Activated T-helper 2 cell treated with anti-CD3 and anti-CD28 coated beads, Interferon-gamma antibody, Interleukin-2, Interleukin-4, amounts not matched to agents 10 μg/mL and 5 μg/mL and 100 μg/mL, durations not matched to agents 14 hours and 24 hours and 36 hours (primary cell): Measurements from ENCODE around the gene AGR2. TPM values are rescaled to one million over a fixed set of nuclear protein-coding genes. Genes with fewer than 3 reads are reported as not detected.

Experiments
- DNase-seq: peaks from one replicate; pipeline ENCODE4 v3.0.0; 2021; ENCODE audit warnings: low spot score
- H3K27ac Mint-ChIP-seq: one replicate; pipeline ENCODE4 v1.8.0; 2021; ENCODE audit warnings: mixed read lengths
- H3K27me3 Mint-ChIP-seq: one replicate; pipeline ENCODE4 v1.8.0; 2021; ENCODE audit warnings: low read depth, mixed read lengths
- H3K36me3 Mint-ChIP-seq: one replicate; pipeline ENCODE4 v1.8.0; 2021; ENCODE audit warnings: low read depth, mixed read lengths
- H3K4me1 Mint-ChIP-seq: one replicate; pipeline ENCODE4 v1.8.0; 2021; ENCODE audit warnings: low read depth, mixed read lengths
- H3K4me3 Mint-ChIP-seq: one replicate; pipeline ENCODE4 v1.8.0; 2021; ENCODE audit warnings: low read depth, mild to moderate bottlenecking, moderate library complexity, mixed read lengths
- H3K9me3 Mint-ChIP-seq: one replicate; pipeline ENCODE4 v1.8.0; 2021; ENCODE audit warnings: mixed read lengths
- intact Hi-C: fragments of 100-400 bp; cut with micrococcal nuclease; formaldehyde crosslinking; loops from one replicate; pipeline ENCODE4 v1.15.1; 2023
- total RNA-seq: library from RNA; stranded (reverse); gene quantifications from 2 replicates; pipeline ENCODE4 v1.2.3, GENCODE V29; 2022

The AGR2 gene
- total RNA-seq, 1 donor from 2014 or later = not detected

GRCh38 chr7:16838386-16838785 is 33.6 kb upstream of the AGR2 start:
- Mint-ChIP-seq H3K4me1 (no peaks in the 10 kb centered on the region), H3K27ac (no peak overlapping the region)

GRCh38 chr7:16836481-16836880 is 31.7 kb upstream of the AGR2 start:
- no peak overlapping the region for H3K4me3 Mint-ChIP-seq
- no peak for DNase-seq
- no peaks in the 10 kb centered on the region for H3K4me1 Mint-ChIP-seq
- no peaks in the 10 kb centered on the region for H3K36me3 Mint-ChIP-seq
- peaks cover 6% of the 10 kb centered on the region for H3K27me3 Mint-ChIP-seq
- intact Hi-C loops = no loop called here
- H3K9me3 Mint-ChIP-seq = no peaks in the 10 kb centered on the region
- H3K27ac Mint-ChIP-seq = no peak overlapping the region

More at GRCh38 chr7:16838386-16838785, 33.6 kb upstream of the AGR2 start:
- H3K27me3 Mint-ChIP-seq = peaks cover 8% of the 10 kb centered on the region
- H3K4me3 Mint-ChIP-seq = no peak overlapping the region
- no peak for DNase-seq
- H3K9me3 Mint-ChIP-seq = no peaks in the 10 kb centered on the region
- intact Hi-C loops = no loop called here
- H3K36me3 Mint-ChIP-seq = no peaks in the 10 kb centered on the region

DNA sequence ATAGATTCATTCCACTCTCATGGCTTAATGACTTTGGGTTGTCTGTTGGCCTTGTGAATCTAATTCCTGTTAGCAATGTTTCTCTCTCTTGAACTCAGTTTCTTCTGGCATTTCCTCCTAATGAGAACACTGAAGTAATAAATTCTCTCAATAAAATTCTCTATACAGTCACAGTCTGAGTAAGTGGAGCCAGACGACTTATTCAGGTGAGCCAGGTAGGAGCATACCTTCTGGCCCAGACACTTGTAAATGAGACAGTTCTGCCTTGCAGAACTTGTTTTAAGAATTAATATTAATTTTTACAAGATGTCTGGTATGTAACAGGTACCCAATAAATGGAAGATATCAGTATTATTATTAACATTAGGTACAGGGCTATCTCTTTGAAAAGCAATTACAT is 28.6 kb upstream of the AGR2 start:
- Mint-ChIP-seq H3K4me3 (no peak overlapping the region), H3K27ac (no peak overlapping the region)
- intact Hi-C loops = no loop called here

GRCh38 chr7:16826060-16826459 is 21.3 kb upstream of the AGR2 start:
- H3K4me1 Mint-ChIP-seq = no peaks in the 10 kb centered on the region
- peaks cover 11% of the 10 kb centered on the region for H3K27me3 Mint-ChIP-seq
- H3K4me3 Mint-ChIP-seq = no peak overlapping the region
- H3K9me3 Mint-ChIP-seq = no peaks in the 10 kb centered on the region
- no peak for DNase-seq
- H3K36me3 Mint-ChIP-seq = no peaks in the 10 kb centered on the region
- H3K27ac Mint-ChIP-seq = no peak overlapping the region
- intact Hi-C loops = no loop called here

More for the DNA sequence above, 28.6 kb upstream of the AGR2 start:
- no peaks in the 10 kb centered on the region for H3K9me3 Mint-ChIP-seq
- H3K36me3 Mint-ChIP-seq = no peaks in the 10 kb centered on the region
- H3K27me3 Mint-ChIP-seq = peaks cover 11% of the 10 kb centered on the region
- H3K4me1 Mint-ChIP-seq = no peaks in the 10 kb centered on the region
- no peak for DNase-seq

DNA sequence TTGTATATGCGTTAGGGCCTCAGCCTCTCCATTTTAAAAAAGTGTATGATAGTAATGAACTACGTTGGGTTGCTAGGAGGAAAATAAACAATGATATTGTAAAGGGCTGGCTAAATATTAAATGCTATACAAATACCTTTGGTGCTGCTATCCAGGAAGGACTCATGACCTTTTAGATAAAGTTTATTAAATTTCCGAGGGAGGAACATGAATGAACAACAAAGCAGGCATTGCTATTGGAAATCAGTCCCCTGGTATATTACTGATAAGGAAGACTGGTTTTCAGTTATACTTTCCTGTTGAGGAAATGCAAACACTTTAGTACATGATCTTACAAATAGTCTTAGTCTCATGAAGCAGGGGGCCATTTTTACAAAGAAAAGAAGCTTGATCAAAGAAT is 17.2 kb upstream of the AGR2 start:
- intact Hi-C loops = no loop called here
- Mint-ChIP-seq H3K9me3 (no peaks in the 10 kb centered on the region), H3K36me3 (no peaks in the 10 kb centered on the region), H3K4me3 (no peak overlapping the region), H3K4me1 (no peaks in the 10 kb centered on the region), H3K27ac (no peak overlapping the region), H3K27me3 (peaks cover 6% of the 10 kb centered on the region)
- no peak for DNase-seq

GRCh38 chr7:16818732-16819131 is 13.9 kb upstream of the AGR2 start:
- Mint-ChIP-seq H3K36me3 (no peaks in the 10 kb centered on the region), H3K4me1 (no peaks in the 10 kb centered on the region), H3K27me3 (peaks cover 7% of the 10 kb centered on the region), H3K27ac (no peak overlapping the region), H3K4me3 (no peak overlapping the region), H3K9me3 (no peaks in the 10 kb centered on the region)
- no peak for DNase-seq
- intact Hi-C loops = no loop called here

DNA sequence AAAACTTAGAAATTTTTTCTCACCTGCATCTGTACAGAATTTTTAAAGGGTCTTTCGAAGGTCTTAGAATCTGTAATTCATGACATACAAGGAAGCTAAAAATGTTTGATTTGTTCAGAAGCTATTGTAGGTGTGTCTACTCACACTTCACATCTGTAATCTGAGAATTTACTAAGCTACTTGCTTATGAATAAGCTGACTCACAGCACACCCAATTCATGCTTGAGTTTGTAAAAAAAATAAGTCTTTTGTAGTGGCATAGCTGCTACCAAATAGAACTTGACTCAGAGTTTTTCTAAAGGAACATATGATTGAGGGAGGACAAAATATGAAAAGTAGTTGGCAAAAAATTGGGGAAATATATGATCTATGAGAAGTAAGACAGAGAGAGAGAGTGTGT is 12.7 kb upstream of the AGR2 start:
- Mint-ChIP-seq H3K27ac (no peak overlapping the region), H3K4me1 (no peaks in the 10 kb centered on the region), H3K36me3 (no peaks in the 10 kb centered on the region), H3K27me3 (peaks cover 7% of the 10 kb centered on the region), H3K4me3 (no peak overlapping the region), H3K9me3 (no peaks in the 10 kb centered on the region)
- DNase-seq = no peak
- intact Hi-C loops = no loop called here

GRCh38 chr7:16816824-16817223 is 12.0 kb upstream of the AGR2 start:
- Mint-ChIP-seq H3K4me1 (no peaks in the 10 kb centered on the region), H3K27me3 (peaks cover 7% of the 10 kb centered on the region), H3K9me3 (no peaks in the 10 kb centered on the region), H3K27ac (no peak overlapping the region), H3K4me3 (no peak overlapping the region), H3K36me3 (no peaks in the 10 kb centered on the region)
- intact Hi-C loops = no loop called here
- DNase-seq = no peak

- DNase-seq = no peak
- peaks cover 12% of the 10 kb centered on the region for H3K27me3 Mint-ChIP-seq
- intact Hi-C loops = no loop called here
- no peaks in the 10 kb centered on the region for H3K36me3 Mint-ChIP-seq
- H3K4me3 Mint-ChIP-seq = no peak overlapping the region
- H3K9me3 Mint-ChIP-seq = no peaks in the 10 kb centered on the region
- no peaks in the 10 kb centered on the region for H3K4me1 Mint-ChIP-seq
- no peak overlapping the region for H3K27ac Mint-ChIP-seq
Measured at GRCh38 chr7:16815001-16815400, 10.2 kb upstream of the AGR2 start.

DNA sequence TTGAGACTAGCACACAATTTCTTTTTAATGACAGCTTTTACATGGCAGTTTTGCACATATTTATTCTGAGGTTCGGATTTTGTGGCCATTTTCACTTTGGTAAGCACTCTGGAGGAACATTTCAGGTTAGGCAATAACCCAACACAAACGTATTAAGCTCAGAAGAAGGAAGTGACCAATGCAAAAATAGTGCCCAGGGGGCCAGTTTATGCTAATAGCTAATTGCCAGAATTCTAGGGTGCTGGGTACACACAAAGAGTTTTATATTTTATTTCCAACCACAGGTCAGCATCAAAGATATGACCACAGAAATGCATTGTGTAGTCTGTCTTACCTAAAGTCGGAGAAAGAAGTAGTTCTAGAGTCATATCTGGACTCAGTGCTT is 8.4 kb upstream of the AGR2 start:
- Mint-ChIP-seq H3K4me1 (no peaks in the 10 kb centered on the region), H3K27me3 (peaks cover 16% of the 10 kb centered on the region), H3K9me3 (no peaks in the 10 kb centered on the region), H3K36me3 (no peaks in the 10 kb centered on the region), H3K27ac (no peak overlapping the region), H3K4me3 (no peak overlapping the region)
- DNase-seq = no peak
- intact Hi-C loops = no loop called here

DNA sequence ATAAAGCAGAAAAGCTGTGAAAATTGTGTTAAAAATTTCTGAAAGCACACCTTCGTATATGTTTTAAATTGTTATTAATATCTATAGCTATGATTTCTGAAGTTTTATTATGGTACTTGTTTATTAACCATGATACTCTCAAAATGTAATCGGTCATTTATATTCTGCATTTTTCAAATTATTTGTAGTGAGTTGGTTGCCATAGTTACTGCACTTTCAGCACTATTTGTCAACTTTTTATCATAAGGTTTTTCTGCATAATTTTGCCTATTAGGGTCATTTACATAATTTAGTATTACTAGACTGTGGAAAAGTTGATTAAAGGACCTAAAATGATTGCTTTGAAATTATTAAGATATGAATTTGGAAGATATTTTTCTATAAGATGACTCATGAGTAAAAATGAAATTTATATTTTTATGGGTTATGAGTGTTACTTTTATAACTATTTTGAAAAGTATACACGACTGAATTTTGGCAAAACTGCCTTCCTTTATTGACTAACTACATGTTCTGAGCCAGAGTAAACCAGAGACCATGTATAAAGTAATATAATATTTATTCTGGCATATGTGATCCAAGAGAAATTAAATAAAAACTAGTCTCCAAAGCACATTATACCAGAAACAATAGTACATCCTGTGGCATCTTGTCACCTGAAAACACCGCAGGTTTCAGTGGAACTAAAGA is 7.9 kb upstream of the AGR2 start:
- Mint-ChIP-seq H3K36me3 (no peaks in the 10 kb centered on the region), H3K4me3 (no peak overlapping the region), H3K27ac (no peak overlapping the region), H3K4me1 (no peaks in the 10 kb centered on the region), H3K27me3 (peaks cover 20% of the 10 kb centered on the region), H3K9me3 (no peaks in the 10 kb centered on the region)
- intact Hi-C loops = no loop called here
- no peak for DNase-seq

DNA sequence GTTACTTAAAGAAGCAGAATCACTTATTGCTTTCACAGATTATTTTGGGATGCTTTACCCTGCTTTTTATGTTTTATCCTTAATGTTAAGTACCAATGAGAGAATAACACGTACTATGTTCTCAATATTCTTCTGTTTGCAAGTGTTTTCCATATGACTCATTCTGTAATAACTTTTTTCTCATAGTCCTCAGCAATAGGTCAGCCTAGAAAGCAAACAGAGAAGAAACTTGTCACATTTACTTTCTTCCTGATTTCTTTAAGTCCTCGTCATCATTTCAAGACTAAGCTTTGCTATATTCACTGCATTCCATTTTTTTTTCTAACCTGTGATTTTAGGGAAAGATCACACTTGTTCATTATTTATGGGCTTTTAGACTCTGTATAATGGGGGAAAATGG is 6.8 kb upstream of the AGR2 start:
- Mint-ChIP-seq H3K27me3 (peaks cover 14% of the 10 kb centered on the region), H3K9me3 (no peaks in the 10 kb centered on the region), H3K36me3 (no peaks in the 10 kb centered on the region), H3K4me3 (no peak overlapping the region), H3K4me1 (no peaks in the 10 kb centered on the region), H3K27ac (no peak overlapping the region)
- intact Hi-C loops = no loop called here
- no peak for DNase-seq

GRCh38 chr7:16810573-16810972 is 5.8 kb upstream of the AGR2 start:
- no peaks in the 10 kb centered on the region for H3K36me3 Mint-ChIP-seq
- peaks cover 12% of the 10 kb centered on the region for H3K27me3 Mint-ChIP-seq
- no peaks in the 10 kb centered on the region for H3K4me1 Mint-ChIP-seq

GRCh38 chr7:16810112-16810511 is 5.3 kb upstream of the AGR2 start:
- H3K36me3 Mint-ChIP-seq = no peaks in the 10 kb centered on the region
- intact Hi-C loops = no loop called here
- H3K27me3 Mint-ChIP-seq = peaks cover 12% of the 10 kb centered on the region
- DNase-seq = no peak
- H3K9me3 Mint-ChIP-seq = no peaks in the 10 kb centered on the region
- H3K4me1 Mint-ChIP-seq = no peaks in the 10 kb centered on the region
- no peak overlapping the region for H3K4me3 Mint-ChIP-seq
- H3K27ac Mint-ChIP-seq = no peak overlapping the region

More at GRCh38 chr7:16810573-16810972, 5.8 kb upstream of the AGR2 start:
- Mint-ChIP-seq H3K27ac (no peak overlapping the region), H3K4me3 (no peak overlapping the region), H3K9me3 (no peaks in the 10 kb centered on the region)
- intact Hi-C loops = no loop called here
- DNase-seq = no peak
